Mesenchymal stem cell (in vitro differentiated cells and primary cell): Measurements from ENCODE around the gene DSCAML1.
"Not testable (repeated sequence)": the region's sequence is repeated elsewhere in the genome, so short reads cannot be mapped to it uniquely, and the experiment has no call there.

Source experiments
- DNase-seq: peaks from one replicate; pipeline ENCODE4 v3.0.0-alpha.2; 2013
- H2AFZ ChIP-seq: one replicate; pipeline ENCODE4 v1.6.1; 2013; ENCODE audit warnings: low read depth, mild to moderate bottlenecking, control low read depth, inconsistent platforms, low read length, moderate library complexity
- H2AK5ac ChIP-seq: 2 replicates; pipeline ENCODE4 v1.6.1; 2013; ENCODE audit warnings: low read length, moderate library complexity, mild to moderate bottlenecking, inconsistent platforms; ENCODE audit not compliant: severe bottlenecking
- H2BK120ac ChIP-seq: one replicate; pipeline ENCODE4 v1.6.1; 2013; ENCODE audit warnings: low read depth, mild to moderate bottlenecking, inconsistent platforms, low read length, moderate library complexity
- H2BK12ac ChIP-seq, 2 experiments: one replicate each; pipeline ENCODE4 v1.6.1; 2013; ENCODE audit warnings: inconsistent platforms in 2 of 2, low read length in 2 of 2, mild to moderate bottlenecking in 2 of 2, moderate library complexity in 2 of 2, control low read depth in 1 of 2
- H2BK15ac ChIP-seq: one replicate; pipeline ENCODE4 v1.6.1; 2013; ENCODE audit warnings: mild to moderate bottlenecking, low read depth, inconsistent platforms; ENCODE audit not compliant: poor library complexity, severe bottlenecking
- H2BK5ac ChIP-seq: 2 replicates; pipeline ENCODE4 v1.6.1; 2013; ENCODE audit warnings: low read depth, mild to moderate bottlenecking, low read length, control low read depth, inconsistent platforms; ENCODE audit not compliant: poor library complexity, severe bottlenecking
- H3K14ac ChIP-seq, 2 experiments: one replicate each; pipeline ENCODE4 v1.6.1; 2013; ENCODE audit warnings: inconsistent platforms in 2 of 2, low read length in 2 of 2, control low read depth in 1 of 2, mild to moderate bottlenecking in 1 of 2, moderate library complexity in 1 of 2
- H3K18ac ChIP-seq, 2 experiments: one replicate each; pipeline ENCODE4 v1.6.1; 2013; ENCODE audit warnings: inconsistent platforms in 2 of 2, low read length in 2 of 2, control low read depth in 1 of 2, low read depth in 1 of 2, mild to moderate bottlenecking in 1 of 2
- H3K23ac ChIP-seq, 2 experiments: one replicate each; pipeline ENCODE4 v1.6.1; 2013; ENCODE audit warnings: inconsistent platforms in 2 of 2, low read length in 2 of 2, mild to moderate bottlenecking in 2 of 2, moderate library complexity in 2 of 2, control low read depth in 1 of 2
- H3K27ac ChIP-seq: 2 replicates; pipeline ENCODE4 v1.5.1; 2013; ENCODE audit warnings: mild to moderate bottlenecking, moderate library complexity, low read length, control low read depth, inconsistent platforms; ENCODE audit not compliant: poor library complexity, severe bottlenecking
- H3K27me3 ChIP-seq, 2 experiments: 2 replicates each; pipeline versions ENCODE4 v1.6.1 to v1.7.0; 2013; ENCODE audit warnings: low read length in 2 of 2, mild to moderate bottlenecking in 2 of 2, moderate library complexity in 2 of 2, control low read depth in 1 of 2, inconsistent platforms in 1 of 2; ENCODE audit not compliant: control insufficient read depth in 1 of 2, insufficient read depth in 1 of 2
- H3K36me3 ChIP-seq, 2 experiments: 2 replicates each; pipeline versions ENCODE4 v1.6.1 to v1.7.0; 2013; ENCODE audit warnings: low read length in 2 of 2, control low read depth in 1 of 2, inconsistent platforms in 1 of 2, low read depth in 1 of 2, mild to moderate bottlenecking in 1 of 2; ENCODE audit not compliant: insufficient read depth in 2 of 2, control insufficient read depth in 1 of 2
- H3K4ac ChIP-seq, 2 experiments: one replicate each; pipeline ENCODE4 v1.6.1; 2013; ENCODE audit warnings: inconsistent platforms in 2 of 2, low read length in 2 of 2, mild to moderate bottlenecking in 2 of 2, moderate library complexity in 2 of 2, control low read depth in 1 of 2, low read depth in 1 of 2
- H3K4me1 ChIP-seq: 2 replicates; pipeline ENCODE4 v1.6.1; 2013; ENCODE audit warnings: low read depth, low read length, control low read depth; ENCODE audit not compliant: control insufficient read depth, insufficient read depth
- H3K4me2 ChIP-seq: 2 replicates; pipeline ENCODE4 v1.6.1; 2013; ENCODE audit warnings: low read length, mild to moderate bottlenecking, inconsistent platforms; ENCODE audit not compliant: poor library complexity, severe bottlenecking
- H3K4me3 ChIP-seq, 2 experiments: 2 replicates each; pipeline versions ENCODE4 v1.5.1 to v1.7.0; 2013; ENCODE audit warnings: low read length in 2 of 2, mild to moderate bottlenecking in 2 of 2, control low read depth in 1 of 2, low read depth in 1 of 2; ENCODE audit not compliant: insufficient read depth in 1 of 2
- H3K79me1 ChIP-seq: replicated peaks from 2 replicates; pipeline ENCODE4 v1.6.1; 2013; ENCODE audit warnings: mild to moderate bottlenecking, control low read depth, low read length, inconsistent platforms; ENCODE audit not compliant: poor library complexity, severe bottlenecking
- H3K9ac ChIP-seq: 2 replicates; pipeline ENCODE4 v1.7.0; 2013; ENCODE audit warnings: mild to moderate bottlenecking, low read length, moderate library complexity
- H3K9me3 ChIP-seq: 2 replicates; pipeline ENCODE4 v1.7.0; 2013; ENCODE audit warnings: mild to moderate bottlenecking, low read length; ENCODE audit not compliant: control insufficient read depth
- H4K8ac ChIP-seq: one replicate; pipeline ENCODE4 v1.6.1; 2013; ENCODE audit warnings: inconsistent platforms, mild to moderate bottlenecking, low read length, moderate library complexity
- H4K91ac ChIP-seq: one replicate; pipeline ENCODE4 v1.6.1; 2013; ENCODE audit warnings: mild to moderate bottlenecking, low read length, inconsistent platforms
- WGBS: methylation state at CpG from one replicate; pipeline ENCODE4 v1.1.7; 2013; ENCODE audit warnings: mixed read lengths; 5-methylcytosine and 5-hydroxymethylcytosine counted together

Gene DSCAML1

DNA sequence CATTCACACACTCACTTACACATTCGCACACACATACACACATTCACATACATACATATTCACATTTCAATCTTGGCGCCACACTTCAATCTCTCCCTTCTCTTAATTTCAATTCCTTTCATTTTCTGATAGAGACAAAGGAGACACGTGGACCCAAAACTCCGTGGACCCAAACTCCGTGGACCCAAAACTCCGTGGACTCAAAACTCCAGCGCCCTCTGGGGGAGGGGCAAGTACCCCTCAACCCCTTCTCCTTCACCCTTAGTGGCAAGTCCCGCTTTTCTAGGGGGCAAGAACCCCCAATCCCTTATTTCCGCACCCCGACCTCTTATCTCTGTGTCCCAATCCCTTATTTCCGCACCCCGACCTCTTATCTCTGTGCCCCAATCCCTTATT, 13.0 kb upstream of the DSCAML1 start:
- H3K9ac ChIP-seq, H2AFZ ChIP-seq, H3K23ac ChIP-seq, H4K8ac ChIP-seq, H2BK12ac ChIP-seq, H2AK5ac ChIP-seq, H2BK15ac ChIP-seq, H2BK5ac ChIP-seq, DNase-seq, H2BK120ac ChIP-seq, H4K91ac ChIP-seq, H3K4ac ChIP-seq, H3K9me3 ChIP-seq, H3K4me2 ChIP-seq, H3K4me3 ChIP-seq: not testable (repeated sequence)
- peaks cover 0 to 11% of the 10 kb centered on the region in 2 experiments for H3K36me3 ChIP-seq
- peaks cover 17% of the 10 kb centered on the region for H3K79me1 ChIP-seq
- peak overlapping the region; percentile 55 for H3K27ac ChIP-seq
- WGBS, result 91% methylated on average over 12 of the region's 12 CpGs
- peak overlapping the region in 1 of 2 experiments; percentile 96 for H3K14ac ChIP-seq
- H3K27me3 ChIP-seq, result peaks cover 0 to 47% of the 10 kb centered on the region in 2 experiments
- H3K4me1 ChIP-seq, result peaks cover 21% of the 10 kb centered on the region
- H3K18ac ChIP-seq, result peak overlapping the region in 1 of 2 experiments; percentile 49

DNA sequence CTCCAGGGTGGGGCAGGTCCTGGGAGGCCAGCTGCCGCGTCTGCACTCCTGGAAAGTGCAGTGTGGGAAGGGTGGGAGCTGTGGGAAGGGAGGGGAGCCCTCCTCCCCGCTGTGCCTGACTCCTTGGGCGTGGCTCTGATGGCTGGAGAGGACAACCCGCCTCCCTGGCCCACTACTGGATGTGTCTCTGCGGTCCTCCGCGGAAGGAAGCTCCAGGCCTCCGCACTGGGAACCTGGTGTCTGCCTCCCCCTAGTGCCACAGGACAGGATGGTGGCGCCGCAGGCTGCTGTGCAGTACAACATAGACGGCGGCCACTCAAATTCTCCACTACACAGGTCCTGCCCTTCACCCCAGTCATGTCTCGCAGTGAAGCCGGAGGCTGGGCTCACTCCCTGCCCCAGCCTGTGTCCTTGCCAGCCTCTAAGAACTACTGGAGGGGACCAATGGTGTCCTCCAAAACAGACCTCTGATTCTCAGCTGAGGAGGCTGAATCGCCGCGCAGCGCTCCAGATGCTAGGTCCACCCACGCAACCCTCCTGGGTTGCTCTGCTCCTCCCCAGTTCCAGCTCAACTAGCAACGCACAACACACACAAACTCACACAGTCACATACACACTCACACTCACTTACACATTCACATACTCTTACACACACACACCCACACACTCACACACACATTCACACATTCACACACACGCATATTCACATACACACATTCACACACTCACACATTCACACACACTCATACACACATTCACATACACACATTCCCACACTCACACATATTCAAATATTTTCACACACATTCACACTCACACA, 12.4 kb upstream of the DSCAML1 start:
- WGBS, result 47% methylated on average over 22 of the region's 22 CpGs
- peak overlapping the region; percentile 55 for H3K27ac ChIP-seq
- H3K4ac ChIP-seq, result peak overlapping the region in 1 of 2 experiments; percentile 55
- H2BK15ac ChIP-seq, result no peak overlapping the region
- peak overlapping the region; percentile 14 to 49 for H3K18ac ChIP-seq
- H3K36me3 ChIP-seq, result peaks cover 0 to 11% of the 10 kb centered on the region in 2 experiments
- peaks cover 17% of the 10 kb centered on the region for H3K4me1 ChIP-seq
- H3K9ac ChIP-seq, result peak overlapping the region; percentile 30
- peak overlapping the region in 1 of 2 experiments; percentile 74 for H2BK12ac ChIP-seq
- H3K4me2 ChIP-seq, result peak overlapping the region; percentile 47
- H2AK5ac ChIP-seq, result peak overlapping the region; percentile 39
- no peaks in the 10 kb centered on the region for H3K9me3 ChIP-seq
- H3K4me3 ChIP-seq, result peak overlapping the region; percentile 21 to 61
- peak overlapping the region; percentile 18 for H2AFZ ChIP-seq
- H4K91ac ChIP-seq, result peak overlapping the region; percentile 5
- peaks cover 0 to 43% of the 10 kb centered on the region in 2 experiments for H3K27me3 ChIP-seq
- peaks cover 18% of the 10 kb centered on the region for H3K79me1 ChIP-seq
- H3K14ac ChIP-seq, result peak overlapping the region in 1 of 2 experiments; percentile 96
- H2BK5ac ChIP-seq, result peak overlapping the region; percentile 10
- no peak overlapping the region for H2BK120ac ChIP-seq
- H3K23ac ChIP-seq, result no peak overlapping the region
- H4K8ac ChIP-seq, result peak overlapping the region; percentile 45
- peak; percentile 57 for DNase-seq

DNA sequence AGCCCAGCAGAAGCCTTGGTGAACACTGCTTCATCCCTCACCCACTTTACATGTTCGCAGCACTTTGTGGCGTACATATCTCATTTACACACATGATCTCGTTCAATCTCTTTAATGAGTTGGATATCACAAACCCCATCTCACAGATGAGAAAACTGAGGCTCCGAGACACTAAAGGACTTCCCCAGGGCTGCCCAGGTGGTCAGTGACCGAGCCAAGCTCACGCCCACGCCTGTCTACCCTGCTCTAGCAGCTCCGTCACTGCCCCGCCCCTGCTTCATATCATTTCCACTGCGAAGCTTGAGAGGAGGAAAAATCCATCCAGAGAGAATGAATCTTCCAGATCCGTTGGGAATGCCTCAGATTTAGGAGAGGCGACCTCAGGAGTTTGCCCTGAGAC, 11.8 kb upstream of the DSCAML1 start:
- no peak overlapping the region for H2BK15ac ChIP-seq
- peak overlapping the region; percentile 30 for H3K9ac ChIP-seq
- H4K8ac ChIP-seq, result no peak overlapping the region
- H3K79me1 ChIP-seq, result peaks cover 23% of the 10 kb centered on the region
- H2BK5ac ChIP-seq, result no peak overlapping the region
- DNase-seq, result no peak
- H4K91ac ChIP-seq, result no peak overlapping the region
- H3K27ac ChIP-seq, result peak overlapping the region; percentile 55
- WGBS, result 86% methylated on average over 12 of the region's 12 CpGs
- peak overlapping the region; percentile 47 for H3K4me2 ChIP-seq
- H2AK5ac ChIP-seq, result peak overlapping the region; percentile 6
- no peaks in the 10 kb centered on the region for H3K9me3 ChIP-seq
- H3K4me3 ChIP-seq, result peak overlapping the region in 1 of 2 experiments; percentile 61
- peak overlapping the region in 1 of 2 experiments; percentile 46 for H3K18ac ChIP-seq
- no peak overlapping the region for H2BK12ac ChIP-seq
- peaks cover 0 to 15% of the 10 kb centered on the region in 2 experiments for H3K36me3 ChIP-seq
- H3K4ac ChIP-seq, result no peak overlapping the region
- peaks cover 0 to 46% of the 10 kb centered on the region in 2 experiments for H3K27me3 ChIP-seq
- no peak overlapping the region for H2AFZ ChIP-seq
- no peak overlapping the region for H3K23ac ChIP-seq
- no peak overlapping the region for H2BK120ac ChIP-seq
- peaks cover 13% of the 10 kb centered on the region for H3K4me1 ChIP-seq
- no peak overlapping the region for H3K14ac ChIP-seq

DNA sequence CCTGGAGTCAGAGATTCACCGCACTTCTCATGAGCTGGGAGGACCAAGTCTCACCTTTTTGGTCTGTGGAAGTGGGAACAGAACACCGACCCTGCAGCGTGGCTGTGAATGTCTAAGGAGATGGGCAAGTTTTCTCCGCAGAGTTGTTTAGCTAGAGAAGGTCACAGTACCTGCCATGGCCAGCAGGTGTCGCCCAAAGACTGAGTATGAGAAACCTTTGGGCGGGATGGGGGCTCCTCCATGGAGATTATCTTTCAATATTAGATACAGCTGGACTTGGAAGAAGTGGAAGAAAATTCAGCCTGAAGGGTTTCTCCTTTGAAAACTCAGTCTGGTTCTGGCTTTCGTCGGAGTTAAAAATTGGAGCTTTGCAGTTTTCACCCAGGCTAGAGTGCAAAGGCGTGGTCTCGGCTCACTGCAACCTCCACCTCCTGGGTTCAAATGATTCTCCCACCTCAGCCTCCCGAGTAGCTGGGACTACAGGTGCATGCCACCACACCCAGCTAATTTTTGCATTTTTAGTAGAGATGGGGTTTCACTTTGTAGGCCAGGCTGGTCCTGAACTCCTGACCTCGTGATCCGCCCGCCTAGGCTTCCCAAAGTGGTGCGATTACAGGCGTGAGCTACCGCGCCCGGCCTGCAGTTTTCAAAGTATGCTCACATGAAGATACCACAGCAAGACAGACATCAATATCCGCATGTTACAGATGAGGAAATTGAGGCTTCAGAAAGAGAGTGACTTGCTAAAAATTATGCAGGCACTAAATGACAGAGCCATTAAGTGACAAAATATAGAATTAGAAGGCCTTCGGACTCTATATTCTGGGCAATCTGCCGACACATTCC, 10.7 kb upstream of the DSCAML1 start:
- Histone ChIP-seq H3K4me3 (no peak overlapping the region), H3K14ac (no peak overlapping the region), H3K27me3 (peaks cover 0 to 49% of the 10 kb centered on the region in 2 experiments), H3K18ac (no peak overlapping the region), H3K4me1 (peaks cover 14% of the 10 kb centered on the region), H4K91ac (no peak overlapping the region), H3K9me3 (no peaks in the 10 kb centered on the region), H2AFZ (no peak overlapping the region), H3K9ac (no peak overlapping the region), H2AK5ac (peak overlapping the region; percentile 31), H3K79me1 (peaks cover 28% of the 10 kb centered on the region), H3K4ac (no peak overlapping the region), H3K27ac (no peak overlapping the region), H3K4me2 (no peak overlapping the region), H3K23ac (no peak overlapping the region), H2BK12ac (no peak overlapping the region), H2BK120ac (no peak overlapping the region), H3K36me3 (peaks cover 0 to 19% of the 10 kb centered on the region in 2 experiments), H4K8ac (no peak overlapping the region), H2BK5ac (no peak overlapping the region), H2BK15ac (no peak overlapping the region)
- peak; percentile 65 for DNase-seq
- 64% methylated on average over 22 of the region's 22 CpGs for WGBS
